Thoracic aorta endothelial cell (primary cell): ENCODE results near the gene MRGPRX2. TPM values are rescaled to one million over a fixed set of nuclear protein-coding genes. Genes with fewer than 3 reads are reported as not detected.

Experiments used
- total RNA-seq: library from RNA; depleted of rRNA; stranded (reverse); fragments of >200 nt; gene quantifications from 2 replicates; pipeline ENCODE4 v1.2.3, GENCODE V29; 2012

MRGPRX2 gene
- not detected in 2 replicates for total RNA-seq

GRCh38 chr11:19060629-19061028, at the start of gene MRGPRX2:
Gene MRGPRX2 (minus strand): TSS chr11:19060717. CDS start chr11:19056402, 4,315 bp downstream.

Other genes with a start within 250 kb of the MRGPRX2 start
- not detected in 2 replicates for gene MRGPRX1, start 121.3 kb downstream of the MRGPRX2 start, total RNA-seq
- gene ZDHHC13, start 56.5 kb upstream of the MRGPRX2 start, total RNA-seq, result 65.7 and 108 TPM in 2 replicates
- not detected in 2 replicates for gene CSRP3, start 141.3 kb upstream of the MRGPRX2 start, total RNA-seq
- gene E2F8, start 180.2 kb upstream of the MRGPRX2 start, total RNA-seq, result 9.0 and 12.8 TPM in 2 replicates